Esophagus muscularis mucosa (tissue), 3 donors: Measurements from ENCODE around the gene MSRB2.

ENCODE experiments used
- CTCF ChIP-seq, 3 experiments: fragments of 200-600 bp in 2 of 3; fragments of 450-650 bp in 1 of 3; sonication (generic) in 2 of 3; IDR thresholded peaks; one replicate each; pipeline ENCODE4 v1.5.1; 2017 to 2019; ENCODE audit warnings: antibody characterized with exemption in 3 of 3, mild to moderate bottlenecking in 2 of 3, moderate library complexity in 1 of 3
- EP300 ChIP-seq: sonication (generic); formaldehyde crosslinking; IDR thresholded peaks from one replicate; pipeline ENCODE4 v1.6.1; 2017; ENCODE audit warnings: antibody characterized with exemption

GRCh38 chr10:23099816-23100215 lies 4.4 kb downstream of the MSRB2 start:
- TF ChIP-seq CTCF (IDR thresholded peaks at IDR 0.05) (no peak), EP300 (no peak)
